ENCODE measurements around the gene ZC3H13.

Gene ZC3H13

GRCh38 chr13:46052319-46053161 lies at the start of gene ZC3H13:
ZC3H13 (minus strand) TSS chr13:46052746; CDS start chr13:46045507, 7,239 bp downstream.
- peak; percentile 98 for DNase-seq (ENCODE audit: low read depth)

GRCh38 chr13:46102255-46102605 lies 49.7 kb upstream of the ZC3H13 start:
- no peak for DNase-seq (ENCODE audit: low read depth)

DNA sequence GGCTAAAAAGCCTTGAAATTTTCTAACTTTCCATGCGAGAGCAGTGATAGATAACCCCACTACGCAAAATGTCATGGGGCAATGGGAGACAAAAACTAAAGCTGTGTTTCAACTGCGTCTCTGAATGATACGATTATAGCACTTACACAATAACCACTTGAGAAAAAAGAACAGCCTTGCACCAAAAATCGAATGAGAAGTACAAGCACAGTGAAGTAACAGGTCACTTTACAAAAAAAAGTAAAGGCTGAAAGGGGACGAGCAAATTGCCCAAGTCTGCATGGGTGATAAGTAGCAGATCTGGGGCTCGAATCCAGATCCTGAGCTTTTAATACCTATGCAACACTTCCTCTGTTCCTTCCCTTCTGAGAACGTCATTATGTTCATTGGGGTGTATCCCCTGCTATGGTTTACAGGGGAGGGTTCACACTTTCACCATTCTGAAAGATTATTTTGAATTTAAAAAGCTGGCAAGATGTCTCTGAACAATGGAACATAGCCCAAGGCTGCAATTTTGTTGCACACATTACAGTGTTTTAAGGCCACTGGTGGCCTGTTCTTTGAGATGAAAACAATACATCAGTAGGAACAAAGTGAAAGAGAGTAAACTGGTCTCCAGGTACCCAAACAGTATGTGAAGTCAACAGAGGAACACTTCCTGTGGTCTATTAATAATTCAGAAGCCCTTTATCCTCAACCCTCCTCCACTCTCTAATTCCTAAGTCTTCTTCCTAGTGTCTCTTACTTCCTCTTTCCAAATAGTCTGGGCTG lies 49.1 kb upstream of the ZC3H13 start:
- DNase-seq (ENCODE audit: low read depth) = no peak

GRCh38 chr13:46101002-46101401 lies 48.5 kb upstream of the ZC3H13 start:
- DNase-seq (ENCODE audit: low read depth) = no peak

GRCh38 chr13:46100191-46100815 lies 47.8 kb upstream of the ZC3H13 start:
- no peak for DNase-seq (ENCODE audit: low read depth)

GRCh38 chr13:46097663-46098062 lies 45.1 kb upstream of the ZC3H13 start:
- DNase-seq (ENCODE audit: low read depth) = no peak

- DNase-seq (ENCODE audit: low read depth) = no peak
Observed at GRCh38 chr13:46097015-46097414, 44.5 kb upstream of the ZC3H13 start.

DNA sequence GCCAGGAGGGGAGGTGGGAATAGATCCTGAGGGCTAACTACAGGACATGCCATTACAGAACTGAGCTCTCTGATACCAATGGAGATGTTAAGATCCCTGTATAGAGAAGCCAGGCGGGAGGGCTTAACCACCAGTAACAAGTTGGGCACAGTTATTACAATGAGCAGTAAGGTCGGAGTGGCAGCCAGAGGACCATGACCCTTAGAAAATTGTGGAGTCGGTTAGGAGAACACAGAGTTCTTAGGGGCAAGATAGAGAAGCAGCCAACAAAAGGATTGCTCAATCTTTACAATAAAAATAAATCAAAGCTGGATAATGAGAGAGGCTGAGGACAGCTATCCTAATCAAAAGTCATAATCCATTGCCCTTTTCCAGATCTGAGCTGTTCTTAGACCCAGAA lies 41.9 kb upstream of the ZC3H13 start:
- DNase-seq (ENCODE audit: low read depth) = no peak

GRCh38 chr13:46088821-46089562 lies 36.4 kb upstream of the ZC3H13 start:
- no peak for DNase-seq (ENCODE audit: low read depth)

DNA sequence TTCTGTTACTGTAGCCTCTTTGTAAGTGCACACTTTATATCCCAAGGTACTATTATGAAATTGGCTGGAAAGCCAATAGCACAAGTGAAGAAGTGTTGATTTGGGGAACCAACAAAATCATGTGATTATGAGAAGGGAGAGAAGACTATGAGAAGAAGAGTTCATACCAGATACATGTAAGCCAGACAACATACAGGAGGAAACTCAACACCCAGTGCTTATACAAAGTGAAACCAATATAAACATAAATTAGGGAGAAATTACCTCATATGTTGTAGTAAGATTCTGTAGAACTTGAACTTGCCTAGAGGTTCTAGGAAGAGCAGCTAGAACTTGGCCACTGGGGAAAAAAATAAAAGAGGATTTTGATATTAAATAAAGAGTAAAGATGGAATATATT lies 34.9 kb upstream of the ZC3H13 start:
- DNase-seq (ENCODE audit: low read depth) = no peak

DNA sequence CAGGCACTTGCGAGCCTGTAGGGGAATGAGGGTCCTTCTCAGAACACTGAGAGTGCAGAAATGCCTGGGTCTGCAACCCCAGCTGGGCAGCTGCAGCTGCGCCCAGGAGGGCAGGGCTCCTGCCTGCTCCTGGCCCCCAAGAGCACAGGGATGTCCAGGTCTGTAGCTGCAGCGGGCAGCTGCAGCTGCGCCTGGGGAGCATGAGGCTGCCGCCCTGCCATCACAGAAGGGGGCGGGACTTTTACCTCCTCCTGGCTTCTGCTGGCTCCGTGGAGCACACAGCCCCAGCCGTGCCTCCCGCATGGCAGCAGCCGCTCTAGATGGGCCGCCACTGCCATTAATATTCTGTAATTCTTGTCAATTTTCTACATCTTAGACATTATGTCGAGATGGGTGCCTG lies 34.4 kb upstream of the ZC3H13 start:
- no peak for DNase-seq (ENCODE audit: low read depth)

DNA sequence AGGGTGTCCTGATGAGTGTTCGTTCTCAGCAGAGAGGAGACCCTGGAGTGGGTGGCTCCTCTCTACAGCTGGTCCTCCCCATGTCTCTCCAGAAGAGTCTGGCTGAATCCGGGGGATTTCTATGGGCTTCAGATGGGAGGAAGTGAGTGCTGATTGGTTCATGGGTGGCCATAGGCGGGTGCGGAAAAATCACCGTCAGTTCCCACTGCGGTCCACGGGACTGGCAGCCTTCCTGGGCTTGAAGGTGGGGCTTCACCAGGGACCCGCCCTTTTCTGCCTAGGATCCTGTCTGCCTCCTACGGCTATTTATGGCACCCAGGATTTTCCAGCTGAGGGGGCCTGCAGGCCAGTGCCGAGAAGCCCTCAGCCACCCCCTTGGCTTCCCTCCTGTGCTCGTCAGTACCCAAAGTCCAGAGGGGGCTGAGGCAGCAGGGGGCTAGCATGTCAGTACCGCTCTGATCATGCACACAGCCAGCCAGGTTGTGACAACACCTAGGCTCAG lies 33.9 kb upstream of the ZC3H13 start:
- DNase-seq (ENCODE audit: low read depth) = no peak

DNA sequence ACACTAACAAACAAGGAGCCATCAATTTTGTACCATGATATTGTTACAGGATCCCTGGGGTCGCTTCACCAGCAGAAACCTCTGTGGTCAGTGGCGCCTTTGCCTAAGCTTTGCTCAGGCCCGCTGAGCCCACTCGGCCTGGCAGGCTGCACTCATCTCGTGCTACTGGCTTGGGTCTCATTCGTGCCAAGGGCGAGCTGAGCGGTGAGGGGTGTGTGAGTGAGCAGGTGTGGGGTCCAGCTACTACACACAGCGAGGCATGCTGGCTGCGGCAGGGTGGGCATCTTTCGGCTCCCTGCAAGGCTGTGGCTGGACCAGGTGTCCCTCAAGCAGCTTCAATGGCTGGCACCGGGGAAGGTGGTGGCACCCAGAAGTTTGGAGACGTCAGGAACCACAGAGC lies 33.2 kb upstream of the ZC3H13 start:
- DNase-seq (ENCODE audit: low read depth) = no peak

GRCh38 chr13:46082324-46082723 lies 29.8 kb upstream of the ZC3H13 start:
- no peak for DNase-seq (ENCODE audit: low read depth)

- no peak for DNase-seq (ENCODE audit: low read depth)
Observed at GRCh38 chr13:46079770-46080169, 27.2 kb upstream of the ZC3H13 start.

GRCh38 chr13:46077265-46077664 lies 24.7 kb upstream of the ZC3H13 start:
- DNase-seq (ENCODE audit: low read depth) = no peak

GRCh38 chr13:46076827-46077226 lies 24.3 kb upstream of the ZC3H13 start:
- no peak for DNase-seq (ENCODE audit: low read depth)

DNA sequence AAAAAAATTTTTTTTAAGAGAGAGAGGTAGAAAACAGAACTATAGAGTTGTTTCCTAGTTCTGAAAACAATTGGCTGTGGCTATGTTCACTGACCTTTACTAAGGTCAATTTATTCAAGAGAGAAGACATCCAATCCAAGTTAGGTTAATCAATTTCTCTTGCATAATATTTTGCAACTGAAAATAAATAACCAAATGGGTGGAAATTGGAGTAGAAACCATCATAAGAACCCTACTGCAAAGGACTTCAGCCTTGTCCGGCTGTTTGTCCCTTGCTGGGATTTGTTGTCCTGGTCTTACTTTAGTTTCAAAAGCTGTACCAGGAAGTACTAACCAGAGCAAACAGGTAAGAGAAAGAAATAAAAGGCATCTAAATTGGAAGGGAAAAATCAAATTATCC lies 23.3 kb upstream of the ZC3H13 start:
- DNase-seq (ENCODE audit: low read depth) = no peak

DNA sequence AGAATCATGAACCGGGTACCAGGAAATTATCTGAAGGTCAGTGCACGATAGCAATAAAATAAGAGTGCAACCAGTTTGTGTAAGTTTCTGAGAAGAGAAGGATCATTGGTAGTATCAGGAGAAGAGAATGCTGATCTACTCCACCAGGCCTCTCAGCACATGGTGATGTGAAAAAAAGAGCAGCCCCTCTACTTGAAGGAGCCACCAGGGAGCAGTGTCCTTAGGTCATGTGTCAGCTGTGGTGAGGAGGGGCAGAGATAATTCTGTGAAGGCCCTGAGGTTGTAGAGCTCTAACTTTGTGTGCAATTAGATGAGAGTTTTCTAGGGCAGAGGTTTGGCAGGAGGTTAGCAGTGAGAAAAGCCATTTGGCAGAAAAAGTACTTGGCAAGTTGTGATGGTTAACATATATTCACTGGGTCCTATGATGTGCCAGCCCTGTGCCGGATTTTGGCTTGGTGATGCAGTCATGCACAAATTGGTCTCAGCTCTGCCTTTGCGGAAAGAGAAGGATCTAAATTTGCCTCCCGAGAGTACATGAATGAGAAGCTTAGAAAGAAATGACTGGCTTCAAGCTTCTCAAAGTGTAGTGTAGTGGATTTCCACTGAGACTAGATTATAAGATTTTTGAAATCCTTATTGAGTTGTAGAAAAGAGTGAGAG lies 19.2 kb upstream of the ZC3H13 start:
- DNase-seq (ENCODE audit: low read depth) = no peak

DNA sequence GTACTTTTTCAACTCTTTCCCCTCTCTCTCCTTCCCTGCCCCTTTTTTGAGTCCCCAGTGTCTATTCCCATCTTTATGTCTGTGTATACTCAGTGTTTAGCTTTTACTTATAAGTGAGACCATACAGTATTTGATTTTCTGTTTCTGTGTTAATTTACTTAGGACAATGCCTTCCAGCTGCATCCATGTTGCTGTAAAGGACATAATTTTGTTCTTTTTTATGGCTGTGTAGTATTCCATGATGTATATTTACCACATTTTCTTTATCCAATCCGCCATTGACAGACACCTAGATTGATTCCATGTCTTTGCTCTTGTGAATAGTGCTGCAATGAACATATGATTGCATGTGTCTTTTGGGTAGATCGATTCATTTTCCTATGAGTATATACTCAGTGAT lies 10.7 kb upstream of the ZC3H13 start:
- DNase-seq (ENCODE audit: low read depth) = no peak

GRCh38 chr13:46062185-46062584 lies 9.6 kb upstream of the ZC3H13 start:
- peak; percentile 93 for DNase-seq (ENCODE audit: low read depth)

DNA sequence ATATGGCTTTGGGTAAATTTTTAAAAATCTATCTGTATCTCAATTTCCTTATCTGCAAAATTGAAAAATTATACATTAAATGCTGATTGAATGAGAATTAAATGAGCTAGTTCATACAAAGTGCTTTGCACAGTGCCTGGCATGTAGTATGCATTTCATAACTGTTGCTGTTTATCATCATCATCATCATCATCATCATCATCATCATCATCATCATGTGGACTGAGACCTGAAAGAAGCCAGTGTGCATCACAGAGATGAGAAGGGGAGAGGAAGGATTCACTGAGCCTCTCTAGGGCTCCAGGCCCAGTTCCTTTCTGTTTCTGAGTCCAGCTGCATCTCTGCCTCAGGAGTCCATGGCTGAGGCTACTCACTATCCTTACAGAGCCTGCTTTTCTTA lies 6.9 kb upstream of the ZC3H13 start:
- DNase-seq (ENCODE audit: low read depth) = no peak

All from ELR (cell line).